ENCODE results near the gene CROCC.

Gene CROCC

GRCh38 chr1:16991571-16991970 lies 69.8 kb downstream of the CROCC start:
- no peak for DNase-seq

- no peak for DNase-seq
Measured at GRCh38 chr1:16992102-16992501, 70.4 kb downstream of the CROCC start.

GRCh38 chr1:16992675-16993074 lies 70.9 kb downstream of the CROCC start:
- DNase-seq = no peak

GRCh38 chr1:16993521-16994038 lies 71.8 kb downstream of the CROCC start:
- DNase-seq = no peak

- no peak for DNase-seq
Measured at GRCh38 chr1:16996845-16997244, 75.1 kb downstream of the CROCC start.

- DNase-seq = no peak
Measured at GRCh38 chr1:16998589-16998988, 76.9 kb downstream of the CROCC start.

- no peak for DNase-seq
Measured at GRCh38 chr1:16999863-17000262, 78.1 kb downstream of the CROCC start.

GRCh38 chr1:17001760-17002523 lies 80.2 kb downstream of the CROCC start:
- DNase-seq = no peak

GRCh38 chr1:17002524-17002902 lies 80.8 kb downstream of the CROCC start:
- DNase-seq = no peak

GRCh38 chr1:17004466-17005364 lies 83.0 kb downstream of the CROCC start:
- DNase-seq = no peak

GRCh38 chr1:17005365-17005740 lies 83.6 kb downstream of the CROCC start:
- DNase-seq = no peak

GRCh38 chr1:17007121-17007520 lies 85.4 kb downstream of the CROCC start:
- no peak for DNase-seq

GRCh38 chr1:17008208-17008855 lies 86.6 kb downstream of the CROCC start:
- no peak for DNase-seq

GRCh38 chr1:17009706-17010105 lies 88.0 kb downstream of the CROCC start:
- DNase-seq = no peak

GRCh38 chr1:17011092-17011438 lies 89.3 kb downstream of the CROCC start:
- no peak for DNase-seq

- DNase-seq = peak; percentile 27 to 77
Measured at GRCh38 chr1:17011439-17012307, 89.9 kb downstream of the CROCC start, which contains the start of gene ATP13A2. ATP13A2 (minus strand) TSS chr1:17011928; CDS start chr1:17011738, 190 bp downstream.

GRCh38 chr1:17012775-17013490 lies 91.2 kb downstream of the CROCC start:
- no peak for DNase-seq

GRCh38 chr1:17013491-17014320 lies 92.0 kb downstream of the CROCC start:
- DNase-seq = no peak

GRCh38 chr1:17014671-17015567 lies 93.2 kb downstream of the CROCC start:
- DNase-seq = no peak

GRCh38 chr1:17016317-17016661 lies 94.6 kb downstream of the CROCC start:
- DNase-seq = no peak
